ENCODE data around the gene CATSPERE.
"Not testable (repeated sequence)": the region's sequence is repeated elsewhere in the genome, so short reads cannot be mapped to it uniquely, and the experiment has no call there.

DNA sequence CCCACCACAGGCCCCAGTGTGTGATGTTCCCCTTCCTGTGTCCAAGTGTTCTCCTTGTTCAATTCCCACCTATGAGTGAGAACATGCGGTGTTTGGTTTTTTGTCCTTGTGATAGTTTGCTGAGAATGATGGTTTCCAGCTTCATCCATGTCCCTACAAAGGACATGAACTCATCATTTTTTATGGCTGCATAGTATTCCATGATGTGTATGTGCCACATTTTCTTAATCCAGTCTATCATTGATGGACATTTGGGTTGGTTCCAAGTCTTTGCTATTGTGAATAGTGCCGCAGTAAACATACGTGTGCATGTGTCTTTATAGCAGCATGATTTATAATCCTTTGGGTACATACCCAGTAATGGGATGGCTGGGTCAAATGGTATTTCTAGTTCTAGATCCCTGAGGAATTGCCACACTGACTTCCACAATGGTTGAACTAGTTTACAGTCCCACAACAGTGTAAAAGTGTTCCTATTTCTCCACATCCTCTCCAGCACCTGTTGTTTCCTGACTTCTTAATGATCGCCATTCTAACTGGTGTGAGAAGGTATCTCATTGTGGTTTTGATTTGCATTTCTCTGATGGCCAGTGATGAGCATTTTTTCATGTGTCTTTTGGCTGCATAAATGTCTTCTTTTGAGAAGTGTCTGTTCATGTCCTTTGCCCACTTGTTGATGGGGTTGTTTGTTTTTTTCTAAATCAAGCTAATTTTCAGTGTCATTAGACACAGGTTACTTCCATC lies 200.7 kb downstream of the CATSPERE start:
- TF ChIP-seq, protein P1, sequence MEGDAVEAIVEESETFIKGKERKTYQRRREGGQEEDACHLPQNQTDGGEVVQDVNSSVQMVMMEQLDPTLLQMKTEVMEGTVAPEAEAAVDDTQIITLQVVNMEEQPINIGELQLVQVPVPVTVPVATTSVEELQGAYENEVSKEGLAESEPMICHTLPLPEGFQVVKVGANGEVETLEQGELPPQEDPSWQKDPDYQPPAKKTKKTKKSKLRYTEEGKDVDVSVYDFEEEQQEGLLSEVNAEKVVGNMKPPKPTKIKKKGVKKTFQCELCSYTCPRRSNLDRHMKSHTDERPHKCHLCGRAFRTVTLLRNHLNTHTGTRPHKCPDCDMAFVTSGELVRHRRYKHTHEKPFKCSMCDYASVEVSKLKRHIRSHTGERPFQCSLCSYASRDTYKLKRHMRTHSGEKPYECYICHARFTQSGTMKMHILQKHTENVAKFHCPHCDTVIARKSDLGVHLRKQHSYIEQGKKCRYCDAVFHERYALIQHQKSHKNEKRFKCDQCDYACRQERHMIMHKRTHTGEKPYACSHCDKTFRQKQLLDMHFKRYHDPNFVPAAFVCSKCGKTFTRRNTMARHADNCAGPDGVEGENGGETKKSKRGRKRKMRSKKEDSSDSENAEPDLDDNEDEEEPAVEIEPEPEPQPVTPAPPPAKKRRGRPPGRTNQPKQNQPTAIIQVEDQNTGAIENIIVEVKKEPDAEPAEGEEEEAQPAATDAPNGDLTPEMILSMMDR (conservative IDR thresholded peaks at IDR 0.05) = not testable (repeated sequence)
- not testable (repeated sequence) for TF ChIP-seq EZH2 (IDR thresholded peaks at IDR 0.05; ENCODE audit: low read depth)
